Transverse colon (tissue), 4 donors: Measurements from ENCODE around the gene ZNF837. TPM values are rescaled to one million over a fixed set of nuclear protein-coding genes. Genes with fewer than 3 reads are reported as not detected.
A peak's percentile ranks its signal among the peaks of the same experiment; 100 is the strongest.
"Not testable (repeated sequence)": the region's sequence is repeated elsewhere in the genome, so short reads cannot be mapped to it uniquely, and the experiment has no call there.

Source experiments
- DNase-seq: peaks from one replicate; pipeline ENCODE4 v3.0.0-alpha.2; 2019
- H3K27ac ChIP-seq, 4 donors: fragments of 200-600 bp; sonication (generic); 2 replicates each; pipeline ENCODE4 v1.5.1; 2016 to 2018; ENCODE audit warnings: inconsistent platforms in 4 of 4
- H3K27me3 ChIP-seq: fragments of 200-600 bp; sonication (generic); 2 replicates; pipeline ENCODE4 v1.5.1; 2017; ENCODE audit warnings: inconsistent platforms
- H3K36me3 ChIP-seq, 4 donors: fragments of 200-600 bp; sonication (generic); 2 replicates each; pipeline ENCODE4 v1.5.1; 2017 to 2019; ENCODE audit warnings: inconsistent platforms in 4 of 4
- H3K4me1 ChIP-seq, 4 donors: fragments of 200-600 bp; sonication (generic); 2 replicates each; pipeline ENCODE4 v1.5.1; 2017 to 2020; ENCODE audit warnings: inconsistent platforms in 4 of 4
- H3K4me3 ChIP-seq, 4 donors: fragments of 200-600 bp; sonication (generic); 1 replicate in 1 of 4; 2 replicates in 3 of 4; pipeline versions ENCODE4 v1.5.1 to v1.6.1; 2017 to 2019; ENCODE audit warnings: inconsistent platforms in 4 of 4
- H3K9me3 ChIP-seq, 2 donors: fragments of 200-600 bp; sonication (generic); 2 replicates each; pipeline ENCODE4 v1.5.1; 2017 to 2019; ENCODE audit warnings: inconsistent platforms in 2 of 2
- CTCF ChIP-seq, 5 experiments: fragments of 200-600 bp in 3 of 5; fragments of 450-650 bp in 2 of 5; sonication (generic) in 3 of 5; IDR thresholded peaks; 1 replicate in 2 of 5; 2 replicates in 3 of 5; pipeline ENCODE4 v1.5.1; 2016 to 2017; ENCODE audit warnings: antibody characterized with exemption in 5 of 5, inconsistent platforms in 3 of 5, mild to moderate bottlenecking in 2 of 5, moderate library complexity in 1 of 5
- EP300 ChIP-seq: sonication (generic); formaldehyde crosslinking; IDR thresholded peaks from one replicate; pipeline ENCODE4 v1.6.1; 2017; ENCODE audit warnings: antibody characterized with exemption, low read depth
- POLR2A ChIP-seq: fragments of 450-650 bp; IDR thresholded peaks from one replicate; pipeline ENCODE4 v1.6.1; 2016; ENCODE audit warnings: antibody characterized with exemption, mild to moderate bottlenecking, moderate library complexity
- POLR2AphosphoS5 ChIP-seq, 3 donors: sonication (generic); formaldehyde crosslinking; IDR thresholded peaks; one replicate each; pipeline ENCODE4 v1.6.1; 2016; ENCODE audit warnings: antibody characterized with exemption in 3 of 3
- WGBS, 2 donors: methylation state at CpG; one replicate each; pipeline ENCODE4 v1.1.5; 2018; ENCODE audit warnings: low coverage in 1 of 2; 5-methylcytosine and 5-hydroxymethylcytosine counted together
- in situ Hi-C, 4 donors: fragments of 200-750 bp; cut with MboI; loops; one replicate each; pipeline versions ENCODE4 v1.15.0 to v1.15.1; 2017; ENCODE audit warnings: low sequenced_read_pairs in 3 of 4, low pct_ligation_motif_present in 1 of 4, low pct_unique_long_range_greater_than_20kb in 1 of 4
- intact Hi-C: fragments of 100-400 bp; cut with DNase I; formaldehyde crosslinking; loops from one replicate; pipeline ENCODE4 v1.15.1; 2023; ENCODE audit warnings: low total_unique reads
- total RNA-seq, 4 donors: library from RNA; depleted of rRNA; stranded (reverse); fragments of >200 nt; gene quantifications; one replicate each; pipeline ENCODE4 v1.1.0, GENCODE V29; 2016

The ZNF837 gene
- total RNA-seq, 4 donors from 2014 or later = 3.7 to 10.7 (median 6.1) TPM

DNA sequence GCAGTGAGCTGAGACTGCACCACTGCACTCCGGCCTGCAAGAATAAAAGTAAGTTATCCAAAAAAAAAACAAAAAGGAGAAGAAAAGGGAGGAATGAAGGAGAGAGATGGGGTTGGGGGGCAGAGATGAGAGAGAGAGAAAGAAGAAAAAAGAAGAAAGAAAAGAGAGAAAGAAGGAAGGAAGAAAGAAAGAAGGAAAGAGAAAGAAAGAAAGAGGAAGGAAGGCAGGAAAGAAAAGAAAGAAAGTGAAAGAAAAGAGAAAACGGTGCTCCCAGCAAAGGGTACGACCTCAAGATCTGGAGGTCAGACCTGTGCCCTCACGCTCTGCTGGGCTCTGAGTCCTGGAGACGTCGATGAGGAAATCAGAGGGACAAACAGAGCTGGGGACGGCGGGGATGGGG, 31.2 kb downstream of the ZNF837 start:
- no peak for TF ChIP-seq POLR2AphosphoS5 (IDR thresholded peaks at IDR 0.05)
- no peak for TF ChIP-seq POLR2A
- TF ChIP-seq EP300 = no peak
- TF ChIP-seq CTCF (IDR thresholded peaks at IDR 0.05) = no peak
- H3K9me3 ChIP-seq = no peaks in the 10 kb centered on the region
- no peak overlapping the region for H3K27ac ChIP-seq
- peaks cover 62% of the 10 kb centered on the region for H3K27me3 ChIP-seq
- no peaks in the 10 kb centered on the region for H3K36me3 ChIP-seq
- peak overlapping the region in 1 of 4 donors; percentile 29 for H3K4me3 ChIP-seq
- DNase-seq = no peak
- H3K4me1 ChIP-seq = peaks cover 0 to 26% (median 8%) of the 10 kb centered on the region in 4 donors
- intact Hi-C loops (no loop called here), in situ Hi-C loops (no loop called here)
- WGBS, 2 donors = 51 to 52% methylated on average over 5 to 8 of the region's 8 CpGs

DNA sequence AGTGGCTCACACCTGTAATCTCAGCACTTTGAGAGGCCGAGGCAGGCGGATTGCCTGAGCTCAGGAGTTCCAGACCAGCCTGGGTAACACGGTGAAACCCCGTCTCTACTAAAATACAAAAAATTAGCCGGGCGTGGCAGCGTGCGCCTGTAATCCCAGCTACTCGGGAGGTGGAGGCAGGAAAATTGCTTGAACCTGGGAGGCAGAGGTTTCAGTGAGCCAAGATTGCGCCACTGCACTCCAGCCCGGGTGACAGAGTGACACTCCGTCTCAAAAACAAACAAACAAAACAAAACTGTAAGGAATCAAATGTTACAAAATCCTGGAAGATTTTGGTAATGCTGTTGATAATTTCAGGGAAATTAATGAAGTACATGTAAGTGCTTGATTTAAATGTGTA, 32.8 kb downstream of the ZNF837 start:
- H3K9me3 ChIP-seq, intact Hi-C loops, H3K36me3 ChIP-seq, in situ Hi-C loops, DNase-seq: not testable (repeated sequence)
- 22 to 29% methylated on average over 7 to 12 of the region's 12 CpGs for WGBS, 2 donors
- Histone ChIP-seq H3K27ac (peak overlapping the region; percentile 60 to 86 (median 75)), H3K27me3 (peaks cover 62% of the 10 kb centered on the region), H3K4me3 (peak overlapping the region; percentile 35 to 58 (median 41)), H3K4me1 (peaks cover 0 to 26% (median 8%) of the 10 kb centered on the region in 4 donors)

- TF ChIP-seq EP300 = no peak
- no peak for TF ChIP-seq CTCF (IDR thresholded peaks at IDR 0.05)
- TF ChIP-seq POLR2AphosphoS5 (IDR thresholded peaks at IDR 0.05) = peak in 1 of 3 donors; percentile 46
- no peak for TF ChIP-seq POLR2A
- in situ Hi-C loops (no loop called here), intact Hi-C loops (no loop called here)
- peak; percentile 69 for DNase-seq
- H3K27ac ChIP-seq = peak overlapping the region; percentile 60 to 86 (median 75)
- H3K4me1 ChIP-seq = peaks cover 0 to 26% (median 8%) of the 10 kb centered on the region in 4 donors
- no peaks in the 10 kb centered on the region for H3K36me3 ChIP-seq
- 18% methylated on average over 59 of the region's 82 CpGs; no CpG with 5 or more reads in 1 of the 2 donors for WGBS, 2 donors
- peak overlapping the region; percentile 35 to 58 (median 44) for H3K4me3 ChIP-seq
- peaks cover 62% of the 10 kb centered on the region for H3K27me3 ChIP-seq
- H3K9me3 ChIP-seq = no peaks in the 10 kb centered on the region
Observed at GRCh38 chr19:58346961-58347929, 33.6 kb downstream of the ZNF837 start.

GRCh38 chr19:58345558-58345957, 35.3 kb downstream of the ZNF837 start:
- H3K27me3 ChIP-seq = peaks cover 49% of the 10 kb centered on the region

More at GRCh38 chr19:58345558-58345957, 35.3 kb downstream of the ZNF837 start:
- DNase-seq = no peak
- 64 to 68% methylated on average over 3 to 5 of the region's 5 CpGs for WGBS, 2 donors
- no peak overlapping the region for H3K4me3 ChIP-seq
- in situ Hi-C loops (no loop called here), intact Hi-C loops (no loop called here)
- no peaks in the 10 kb centered on the region for H3K36me3 ChIP-seq
- peaks cover 0 to 23% (median 8%) of the 10 kb centered on the region in 4 donors for H3K4me1 ChIP-seq
- no peaks in the 10 kb centered on the region for H3K9me3 ChIP-seq
- no peak for TF ChIP-seq POLR2A
- no peak for TF ChIP-seq EP300
- no peak for TF ChIP-seq POLR2AphosphoS5 (IDR thresholded peaks at IDR 0.05)
- no peak for TF ChIP-seq CTCF (IDR thresholded peaks at IDR 0.05)
- H3K27ac ChIP-seq = no peak overlapping the region
